Coronary artery (tissue), 2 donors: ENCODE measurements around the gene RPL10.

Source experiments
- DNase-seq: peaks from one replicate; pipeline ENCODE4 v3.0.0-alpha.2; 2017; ENCODE audit warnings: low spot score
- H3K27ac ChIP-seq, 2 donors: fragments of 200-600 bp; sonication (generic); one replicate each; pipeline ENCODE4 v1.5.1; 2016 to 2019
- H3K4me3 ChIP-seq: fragments of 200-600 bp; sonication (generic); 2 replicates; pipeline ENCODE4 v1.5.1; 2016; ENCODE audit warnings: mild to moderate bottlenecking, moderate library complexity
- CTCF ChIP-seq: fragments of 200-600 bp; sonication (generic); IDR thresholded peaks from one replicate; pipeline ENCODE4 v1.5.1; 2019; ENCODE audit warnings: antibody characterized with exemption

Gene RPL10

GRCh38 chrX:154401045-154401799 is 3.0 kb downstream of the RPL10 start:
- H3K27ac ChIP-seq, result no peak overlapping the region
- DNase-seq, result no peak
- no peak overlapping the region for H3K4me3 ChIP-seq
- TF ChIP-seq CTCF, result no peak

GRCh38 chrX:154401918-154402621 is 3.9 kb downstream of the RPL10 start:
- Histone ChIP-seq H3K4me3 (no peak overlapping the region), H3K27ac (peak overlapping the region in 1 of 2 donors; percentile 6)
- no peak for TF ChIP-seq CTCF
- DNase-seq, result no peak

GRCh38 chrX:154402622-154403127 is 4.5 kb downstream of the RPL10 start:
- Histone ChIP-seq H3K4me3 (no peak overlapping the region), H3K27ac (peak overlapping the region in 1 of 2 donors; percentile 2)
- TF ChIP-seq CTCF, result no peak
- DNase-seq, result peak; percentile 68

- no peak overlapping the region for H3K27ac ChIP-seq
- DNase-seq, result peak; percentile 60
- no peak for TF ChIP-seq CTCF
- no peak overlapping the region for H3K4me3 ChIP-seq
These were observed 5.0 kb downstream of the RPL10 start for GRCh38 chrX:154403192-154403591.

GRCh38 chrX:154403858-154404257 is 5.7 kb downstream of the RPL10 start:
- no peak for DNase-seq
- no peak overlapping the region for H3K27ac ChIP-seq
- H3K4me3 ChIP-seq, result no peak overlapping the region
- no peak for TF ChIP-seq CTCF

GRCh38 chrX:154404625-154405192 is 6.5 kb downstream of the RPL10 start:
- Histone ChIP-seq H3K4me3 (no peak overlapping the region), H3K27ac (no peak overlapping the region)
- DNase-seq, result peak; percentile 64
- no peak for TF ChIP-seq CTCF
